Measurements from ENCODE around the gene POLR1E. TPM values are rescaled to one million over a fixed set of nuclear protein-coding genes. Genes with fewer than 3 reads are reported as not detected.

POLR1E gene
- total and polyA plus RNA-seq, 10 of the 15 experiments (the other 5 are each of a cell fraction or from before 2014, with no cell fraction given) = 13.7 to 71.3 (median 50.4) TPM

GRCh38 chr9:37499297-37499696 is 13.5 kb downstream of the POLR1E start (continued):
- TF ChIP-seq MEF2B (IDR thresholded peaks at IDR 0.05; ENCODE audit: partially characterized antibody, poor library complexity, severe bottlenecking) (no peak), FOXM1 (IDR thresholded peaks at IDR 0.05; ENCODE audit: low read depth, low read length) (no peak), BMI1 (IDR thresholded peaks at IDR 0.05; ENCODE audit: borderline replicate concordance) (no peak), HCFC1 (IDR thresholded peaks at IDR 0.05; ENCODE audit: low read length) (no peak)

- ChIA-PET RAD21 (ENCODE audit: unreplicated experiment) (no interaction called here), POLR2A (no interaction called here), SMC1A (ENCODE audit: uncharacterized antibody, unreplicated experiment) (no interaction called here), CTCF (no interaction called here)
- DNase-seq (ENCODE audit: low read depth, low spot score) (no peak), FAIRE-seq (no peak), ATAC-seq (no peak)
- Histone ChIP-seq H4K20me1 (ENCODE audit: control insufficient read depth, insufficient read depth) (no peaks in the 10 kb centered on the region), H3K79me2 (ENCODE audit: control insufficient read depth, insufficient read depth, low read length) (no peaks in the 10 kb centered on the region), H3K9me3 (replicated peaks; ENCODE audit: control insufficient read depth, insufficient read depth, low read length) (no peaks in the 10 kb centered on the region), H2AFZ (ENCODE audit: control insufficient read depth, low read depth, low read length) (no peak overlapping the region), H3K27ac (ENCODE audit: control insufficient read depth, insufficient read depth) (no peak overlapping the region), H3K9ac (ENCODE audit: control insufficient read depth, insufficient read depth, low read length) (no peak overlapping the region), H3K4me1 (ENCODE audit: control insufficient read depth, insufficient read depth, low read length) (no peaks in the 10 kb centered on the region), H3K36me3 (ENCODE audit: control insufficient read depth in 2 of 2, insufficient read depth in 2 of 2, low read length in 1 of 2) (peaks cover 18 to 33% of the 10 kb centered on the region in 2 experiments), H3K27me3 (replicated peaks in 1 of 2; ENCODE audit: control insufficient read depth in 2 of 2, insufficient read depth in 2 of 2, low read length in 1 of 2) (no peaks in the 10 kb centered on the region), H3K4me3 (no peak overlapping the region), H3K4me2 (ENCODE audit: control insufficient read depth, insufficient read depth) (no peak overlapping the region)
- intact Hi-C loops (cut with micrococcal nuclease; ENCODE audit: unreplicated experiment) (no loop called here), in situ Hi-C loops (cut with MboI) (no loop called here)
- WGBS (ENCODE audit: insufficient coverage, insufficient replicate concordance, low lambda C conversion rate, missing lambda C conversion rate) = 95% methylated on average over 2 of the region's 2 CpGs
- BruUV-seq (replicated peaks) = no TSS peak
- TF ChIP-seq ZSCAN29 (IDR thresholded peaks at IDR 0.05) (no peak), SMAD1 (IDR thresholded peaks at IDR 0.05; ENCODE audit: low read depth, partially characterized antibody) (no peak), SIN3A (IDR thresholded peaks at IDR 0.05; ENCODE audit: low read depth, low read length) (no peak), KLF5 (IDR thresholded peaks at IDR 0.05; ENCODE audit: partially characterized antibody) (no peak), CREM (IDR thresholded peaks at IDR 0.05; ENCODE audit: low read depth) (no peak), POLR2A (IDR thresholded peaks at IDR 0.05; ENCODE audit: low read depth, low read length) (no peak), BCL3 (IDR thresholded peaks at IDR 0.05; ENCODE audit: borderline replicate concordance, insufficient read depth, low read depth, low read length, poor library complexity, severe bottlenecking) (no peak), SUZ12 (IDR thresholded peaks at IDR 0.05; ENCODE audit: unreplicated experiment) (no peak), ETV6 (conservative IDR thresholded peaks at IDR 0.05 in 1 of 2, IDR thresholded peaks at IDR 0.05 in 1 of 2; ENCODE audit: borderline replicate concordance in 1 of 2, low read depth in 1 of 2) (no peak), BHLHE40 (IDR thresholded peaks at IDR 0.05; ENCODE audit: borderline replicate concordance in 1 of 2, low read depth in 2 of 2, low read length in 1 of 2) (no peak), ATF2 (IDR thresholded peaks at IDR 0.05; ENCODE audit: low read length) (no peak), POU2F2 (IDR thresholded peaks at IDR 0.05; ENCODE audit: borderline replicate concordance, low read depth, low read length) (no peak)
Observed at GRCh38 chr9:37501957-37502596, 16.3 kb downstream of the POLR1E start.

Data from GM12878 (cell line).